Activated T-cell treated with anti-CD3 and anti-CD28 coated beads, Interleukin-2, amount 50 U/mL, for 1 hour (primary cell): ENCODE measurements around the gene NRP2.

Experiments used
- DNase-seq: peaks from one replicate; pipeline ENCODE4 v3.0.0-alpha.2; 2020

Gene NRP2

DNA sequence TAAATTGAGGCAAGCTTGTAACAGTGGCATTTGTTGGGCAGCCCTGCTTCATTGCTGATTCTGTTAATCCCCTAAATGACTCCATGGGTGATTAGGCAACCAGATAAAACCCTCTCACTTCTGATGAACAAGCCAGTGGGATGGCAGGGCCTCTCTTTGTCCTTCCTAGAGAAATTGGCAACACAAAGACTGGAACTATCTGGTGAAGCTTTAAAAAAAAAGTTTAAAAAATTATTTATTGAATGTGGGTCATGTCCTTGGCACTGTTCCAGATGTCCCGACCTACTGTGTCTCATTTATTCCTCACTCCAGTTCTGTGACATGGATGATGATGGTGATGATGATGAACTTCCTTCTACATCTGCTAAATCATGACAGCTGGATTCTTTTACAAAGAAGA is 30.8 kb downstream of the NRP2 start:
- DNase-seq = no peak

DNA sequence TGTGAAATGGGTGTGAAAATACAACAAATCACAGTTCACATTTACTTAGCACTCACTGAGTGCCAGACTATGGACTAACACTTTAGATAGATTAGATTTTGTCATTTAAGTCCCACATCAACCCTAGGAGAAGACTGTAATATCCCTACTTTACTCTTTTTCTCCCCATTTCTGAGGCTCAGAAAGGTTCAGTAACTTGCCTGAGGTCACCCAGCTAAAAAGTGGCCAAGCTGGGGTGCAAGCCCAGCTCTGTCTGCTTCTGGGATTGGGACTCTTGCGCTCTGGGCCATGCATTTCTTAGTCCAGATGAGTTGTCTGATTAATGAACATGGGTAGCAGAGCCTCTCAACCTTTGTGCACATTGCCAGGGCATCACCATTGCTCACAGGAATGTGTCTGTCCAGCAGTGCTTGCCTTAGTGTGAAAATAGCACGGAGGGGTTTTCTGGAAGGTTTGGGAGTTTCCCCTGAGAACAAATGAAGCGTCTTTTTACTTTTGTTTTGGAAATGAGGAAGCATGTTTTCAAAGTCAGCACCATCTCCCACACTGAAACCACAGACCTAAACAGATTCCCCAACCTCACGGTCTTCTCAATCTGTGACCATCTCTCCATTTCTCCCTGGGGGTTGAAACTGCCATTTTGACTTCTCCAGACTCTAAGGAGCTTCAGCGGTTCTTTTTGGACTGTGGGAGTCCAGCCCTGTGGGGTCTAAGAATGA is 31.9 kb downstream of the NRP2 start:
- no peak for DNase-seq

DNA sequence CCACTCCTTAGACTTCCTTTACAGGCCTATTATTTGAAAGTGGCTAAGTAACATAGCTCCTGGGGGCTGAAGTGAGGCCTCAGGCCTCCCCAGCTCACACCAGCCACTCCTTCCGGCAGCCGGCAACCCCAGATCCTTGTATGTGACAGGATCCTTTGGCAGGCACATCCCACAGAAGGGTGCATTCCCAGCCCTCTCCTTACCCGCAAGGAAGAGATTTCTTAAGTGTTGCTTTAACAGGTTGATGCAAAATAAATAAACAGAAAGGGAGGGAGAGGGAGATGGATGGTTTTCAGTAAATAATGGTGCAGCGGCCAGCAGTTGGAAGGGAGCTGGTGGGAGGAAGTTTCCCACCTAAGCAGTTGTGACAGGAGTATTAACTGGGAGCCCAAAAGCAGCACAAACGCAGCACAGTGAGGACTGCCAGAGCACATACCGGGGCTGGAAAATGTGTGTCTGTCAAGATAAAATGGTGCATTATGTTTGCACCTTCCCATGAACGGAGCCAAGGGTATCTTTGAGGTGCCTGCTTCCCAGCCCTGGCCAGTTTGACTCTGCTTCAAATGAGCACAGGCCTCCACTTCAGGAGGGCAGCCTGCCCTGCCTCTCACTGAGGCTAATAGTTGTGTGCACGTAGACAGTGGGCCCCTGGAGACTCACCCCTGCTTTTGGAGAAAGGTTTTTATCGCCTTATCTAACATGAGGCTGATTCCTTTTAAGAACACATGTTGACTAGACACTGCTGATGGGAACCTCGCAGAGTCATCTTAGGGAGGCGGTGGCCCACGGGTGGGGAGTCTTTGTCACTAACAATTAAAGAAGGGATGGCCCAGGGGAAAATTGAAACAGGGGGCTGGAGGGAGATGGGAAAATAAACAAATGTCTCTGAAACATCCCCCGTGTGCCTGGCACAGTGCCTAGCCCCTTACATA is 32.8 kb downstream of the NRP2 start:
- no peak for DNase-seq

DNA sequence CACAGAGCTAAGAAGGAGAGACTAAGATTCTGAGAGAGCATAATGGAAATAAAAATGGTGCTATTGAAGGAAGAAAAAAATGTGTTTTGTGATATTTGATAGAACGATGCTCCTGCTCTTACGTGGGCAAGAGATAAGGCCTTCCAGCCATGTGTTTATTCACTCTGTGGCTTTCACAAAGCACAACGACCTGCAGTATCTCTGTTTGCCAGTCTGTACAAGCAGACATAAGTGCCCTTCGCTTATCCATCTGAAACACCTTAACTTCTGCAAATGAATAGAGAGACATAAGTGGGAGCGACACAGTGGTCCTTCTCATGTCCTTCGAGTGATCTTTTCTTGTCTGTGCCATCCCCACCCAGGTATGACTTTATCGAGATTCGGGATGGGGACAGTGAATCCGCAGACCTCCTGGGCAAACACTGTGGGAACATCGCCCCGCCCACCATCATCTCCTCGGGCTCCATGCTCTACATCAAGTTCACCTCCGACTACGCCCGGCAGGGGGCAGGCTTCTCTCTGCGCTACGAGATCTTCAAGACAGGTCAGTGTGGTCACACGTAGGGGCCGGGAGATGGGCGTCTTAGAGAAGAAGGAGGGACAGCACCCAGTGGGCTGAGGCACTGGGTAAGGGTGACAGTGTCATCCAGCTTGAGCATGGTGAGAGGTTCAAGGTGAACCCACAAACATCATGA is 33.7 kb downstream of the NRP2 start:
- no peak for DNase-seq

DNA sequence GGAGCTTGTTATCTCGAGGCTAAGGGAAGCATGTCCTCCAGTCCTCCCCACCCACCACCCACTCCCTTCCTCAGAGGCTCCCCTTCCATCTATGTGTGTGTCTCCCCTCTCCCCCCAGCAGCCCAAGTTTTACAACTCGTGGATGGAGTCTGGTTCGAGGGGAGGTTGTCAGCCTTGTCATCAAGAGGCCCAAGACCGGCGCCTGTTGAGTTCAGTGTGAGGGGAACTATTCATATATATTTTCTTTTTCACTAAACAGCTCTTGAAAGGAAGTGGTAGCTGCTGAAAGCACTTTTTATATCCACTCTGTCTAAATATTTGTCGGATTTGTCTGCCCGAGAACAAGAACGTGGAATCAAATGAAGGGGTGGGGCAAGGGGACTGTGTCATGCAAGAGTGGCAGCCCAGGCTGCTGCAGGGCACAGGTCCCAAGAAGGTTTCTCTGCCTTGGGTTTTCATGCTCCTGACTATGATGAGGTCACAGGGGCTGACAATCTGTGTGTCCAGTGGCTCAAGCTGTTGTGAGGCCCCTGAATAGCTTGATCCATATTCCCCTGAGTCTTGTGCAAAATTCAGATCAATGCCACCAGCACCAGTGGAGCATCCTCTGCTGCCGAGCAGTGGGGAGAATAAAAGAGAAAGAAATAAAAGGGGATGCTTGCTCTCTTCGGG is 35.0 kb downstream of the NRP2 start:
- no peak for DNase-seq

DNA sequence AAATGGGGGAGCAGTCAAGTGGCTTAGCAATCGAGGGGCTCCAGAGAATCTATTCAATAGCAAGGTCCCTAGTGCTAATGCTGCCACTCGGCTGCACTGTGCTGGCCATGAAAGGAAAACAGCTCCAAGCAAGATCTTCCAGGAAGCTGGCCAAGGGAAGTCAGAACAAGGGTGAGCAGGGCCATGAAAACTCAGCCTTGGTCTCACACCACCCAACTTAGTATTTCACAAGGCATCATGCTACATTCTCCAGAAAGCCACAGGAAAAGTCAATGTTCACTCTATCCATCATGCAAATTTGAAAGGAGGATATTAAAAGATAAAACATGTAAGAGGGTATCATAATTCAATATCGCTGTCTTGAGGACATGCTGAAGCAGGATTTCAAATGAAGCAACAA is 35.7 kb downstream of the NRP2 start:
- DNase-seq = no peak

DNA sequence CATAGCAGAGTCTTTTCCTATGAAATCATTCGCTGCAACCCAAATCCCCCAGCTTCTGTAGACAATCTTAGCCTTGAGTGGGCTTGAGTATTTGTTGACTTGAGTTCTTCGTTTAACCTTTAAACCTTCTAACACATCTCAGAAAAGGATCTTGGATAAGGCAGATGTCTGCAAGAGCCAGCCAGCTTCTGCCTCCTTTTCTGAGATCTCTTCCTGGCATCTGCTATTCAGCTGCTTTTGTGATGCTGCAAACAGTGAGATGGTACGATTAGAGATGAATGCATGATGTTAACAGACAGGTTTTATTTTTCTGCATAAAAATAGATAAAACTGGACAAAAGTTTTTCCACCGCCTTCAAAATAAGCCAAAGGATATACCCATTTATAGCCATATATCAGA is 37.5 kb downstream of the NRP2 start:
- no peak for DNase-seq

DNA sequence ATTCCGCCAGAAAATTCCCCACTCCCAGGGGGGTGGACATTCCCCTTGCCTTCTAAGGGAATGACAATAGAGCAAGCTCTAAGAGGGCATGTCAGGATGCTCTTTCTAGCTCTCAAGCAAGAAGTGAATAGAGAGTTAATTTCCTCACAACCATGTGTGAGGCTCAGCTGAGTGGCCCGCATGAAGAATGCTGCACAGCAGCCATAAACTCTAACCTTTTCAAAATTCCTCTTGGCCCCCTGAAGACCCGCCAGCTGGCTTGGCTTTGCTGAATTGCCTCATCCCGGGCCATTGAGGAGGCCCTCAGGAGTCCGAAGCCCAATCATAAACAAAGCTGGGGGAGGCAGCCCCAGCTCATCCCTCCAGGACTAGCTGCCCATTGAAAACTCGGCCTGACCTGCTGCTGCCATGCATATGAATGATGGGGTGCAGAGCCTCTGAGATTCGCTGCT is 38.2 kb downstream of the NRP2 start:
- no peak for DNase-seq

DNA sequence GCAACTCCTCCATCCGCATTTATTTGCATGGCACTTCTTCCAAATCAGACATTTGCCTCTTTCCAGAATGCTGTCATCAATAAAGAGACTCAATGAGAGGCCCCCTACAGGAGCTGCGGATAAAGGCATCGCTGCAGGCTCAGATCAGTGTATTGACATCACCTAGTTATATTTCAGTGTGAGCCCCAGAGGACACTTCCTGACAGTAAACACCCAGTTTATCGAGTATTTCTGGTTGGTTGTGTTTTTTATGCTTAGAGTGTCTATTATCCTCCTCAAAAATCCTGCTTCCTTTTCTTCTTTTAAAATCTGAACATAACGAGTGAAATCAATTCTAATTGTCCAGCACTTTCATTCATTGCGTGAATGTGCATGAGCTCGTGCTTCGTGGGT is 38.8 kb downstream of the NRP2 start:
- no peak for DNase-seq

DNA sequence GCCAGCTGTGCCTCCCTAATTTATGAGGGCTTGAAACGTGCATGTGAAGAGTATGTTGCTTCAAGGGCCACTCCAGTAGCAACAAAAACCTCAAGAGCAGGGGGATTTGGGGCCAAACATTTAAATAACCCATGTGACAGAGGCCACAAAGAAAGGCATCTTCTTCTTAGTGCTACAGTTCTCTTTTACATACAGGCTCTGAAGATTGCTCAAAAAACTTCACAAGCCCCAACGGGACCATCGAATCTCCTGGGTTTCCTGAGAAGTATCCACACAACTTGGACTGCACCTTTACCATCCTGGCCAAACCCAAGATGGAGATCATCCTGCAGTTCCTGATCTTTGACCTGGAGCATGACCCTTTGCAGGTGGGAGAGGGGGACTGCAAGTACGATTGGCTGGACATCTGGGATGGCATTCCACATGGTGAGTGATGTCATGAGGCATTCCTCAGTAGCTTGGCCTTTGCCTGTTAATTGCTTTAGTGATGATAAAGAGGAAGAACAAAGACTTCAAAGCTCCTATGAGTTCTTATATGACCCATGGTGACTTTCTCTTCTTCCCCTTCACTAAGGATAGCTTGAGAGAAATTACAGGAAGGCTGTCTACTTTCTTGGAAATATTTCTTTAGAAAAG is 40.1 kb downstream of the NRP2 start:
- no peak for DNase-seq

DNA sequence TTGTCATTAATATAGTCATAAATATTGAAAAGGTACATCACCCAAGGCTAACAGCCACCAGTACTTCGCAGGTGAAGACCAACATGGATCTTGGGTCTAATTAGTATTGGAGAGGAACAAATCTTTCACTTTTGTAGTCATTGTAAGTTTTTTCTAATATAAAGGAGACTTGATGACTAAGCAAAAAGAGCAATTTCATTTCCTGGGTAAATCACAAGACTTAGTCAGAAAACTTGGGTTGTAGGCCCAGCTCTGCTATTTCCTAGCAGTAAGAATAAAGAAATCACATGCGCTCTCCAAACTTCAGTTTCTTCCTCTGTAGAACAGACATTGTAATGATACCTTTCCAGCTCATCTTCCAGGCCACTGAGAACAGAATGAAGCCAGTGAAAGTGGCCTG is 40.9 kb downstream of the NRP2 start:
- no peak for DNase-seq

DNA sequence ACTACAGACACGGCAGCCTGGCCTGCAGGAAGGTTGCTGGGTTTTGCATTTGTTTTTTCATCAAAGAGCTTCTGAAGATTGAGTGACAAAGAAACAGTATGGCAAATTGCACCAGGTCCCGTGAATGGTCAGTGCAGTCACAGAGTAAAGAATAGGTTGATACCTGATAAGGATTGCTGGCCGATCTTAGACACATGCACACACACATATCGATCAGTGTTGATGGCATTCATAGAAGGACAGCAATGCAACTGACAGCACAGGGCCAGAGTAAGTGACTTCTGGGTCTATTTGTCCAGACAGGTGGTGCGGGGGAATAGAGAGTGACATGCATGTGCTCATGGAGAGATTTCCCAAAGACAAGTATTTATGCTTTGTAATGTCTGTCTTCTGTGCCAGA is 42.8 kb downstream of the NRP2 start:
- DNase-seq = no peak

DNA sequence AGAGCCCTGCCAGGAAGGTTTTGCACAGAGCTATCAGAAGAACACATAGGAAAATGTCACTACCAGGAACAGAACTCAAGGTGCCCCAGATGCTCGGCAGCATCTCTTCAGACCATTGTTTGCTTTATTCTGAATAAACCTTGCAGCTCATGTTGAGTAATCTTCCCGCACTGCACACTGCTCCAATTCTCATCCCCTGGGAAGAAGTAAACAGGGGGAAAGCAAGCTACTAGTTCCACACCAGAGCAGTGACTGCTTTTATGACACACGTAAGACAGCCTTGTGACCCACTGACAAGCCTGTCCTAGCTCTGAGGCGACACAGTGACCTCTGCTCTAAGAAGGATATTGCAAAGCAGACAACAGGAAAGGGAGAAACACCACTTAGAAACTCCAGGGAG is 44.2 kb downstream of the NRP2 start:
- no peak for DNase-seq

DNA sequence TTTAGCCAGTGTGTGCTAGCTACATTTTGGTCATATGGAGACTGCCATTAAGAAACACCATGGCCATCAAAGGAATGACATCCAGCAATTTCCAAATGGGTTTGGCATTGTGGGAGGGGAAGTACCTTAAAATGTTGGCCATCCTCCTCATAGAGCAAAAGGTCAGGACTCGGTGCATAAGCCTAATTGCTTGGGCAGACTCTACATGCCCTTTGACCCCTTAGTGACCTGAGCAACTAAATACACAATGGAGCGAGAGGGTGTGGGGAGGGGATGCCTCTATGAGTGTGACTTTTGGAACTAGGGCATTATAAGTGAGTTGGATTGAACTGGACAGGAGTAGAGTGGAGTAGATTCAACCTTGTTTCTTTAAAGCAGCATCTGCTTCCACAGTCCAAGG is 44.9 kb downstream of the NRP2 start:
- DNase-seq = no peak

DNA sequence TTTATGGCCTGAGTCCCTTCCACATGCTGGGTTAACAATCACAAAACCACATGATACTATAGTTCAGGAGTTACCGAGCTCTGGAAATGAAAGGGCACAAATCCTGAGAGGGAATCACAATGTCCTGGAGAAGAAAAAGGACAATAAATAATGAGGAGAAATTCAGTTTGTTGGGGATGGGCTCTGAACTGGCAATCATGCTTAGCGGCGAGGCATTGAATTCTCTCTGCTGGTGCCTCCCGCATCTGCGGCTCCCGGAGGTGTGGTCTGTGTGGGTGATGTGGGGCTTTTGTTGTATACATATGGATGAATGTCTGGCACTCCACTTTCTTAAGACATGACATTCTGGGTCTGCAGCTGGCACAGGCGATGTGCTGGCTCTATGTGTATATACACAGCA is 46.1 kb downstream of the NRP2 start:
- DNase-seq = no peak

DNA sequence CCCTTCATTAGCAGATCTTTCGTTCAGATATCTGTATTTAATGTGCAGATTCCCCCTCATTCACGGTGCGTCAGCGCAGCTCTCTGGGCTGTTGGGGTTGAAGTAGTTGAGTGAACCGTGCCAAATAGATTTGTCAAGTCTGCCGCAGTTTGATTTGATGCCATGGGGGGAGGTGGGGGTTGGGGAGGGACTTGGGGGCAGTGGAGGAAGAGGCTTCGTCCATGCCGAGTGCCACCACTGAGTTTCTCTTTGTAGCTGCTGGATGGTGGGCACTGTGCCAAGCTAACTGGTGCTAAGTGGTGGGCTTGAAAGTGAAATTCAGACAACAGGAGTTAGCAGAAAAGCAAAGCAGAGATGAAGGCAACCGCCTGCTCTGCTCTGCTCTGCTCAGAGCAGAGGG is 47.9 kb downstream of the NRP2 start:
- DNase-seq = no peak

DNA sequence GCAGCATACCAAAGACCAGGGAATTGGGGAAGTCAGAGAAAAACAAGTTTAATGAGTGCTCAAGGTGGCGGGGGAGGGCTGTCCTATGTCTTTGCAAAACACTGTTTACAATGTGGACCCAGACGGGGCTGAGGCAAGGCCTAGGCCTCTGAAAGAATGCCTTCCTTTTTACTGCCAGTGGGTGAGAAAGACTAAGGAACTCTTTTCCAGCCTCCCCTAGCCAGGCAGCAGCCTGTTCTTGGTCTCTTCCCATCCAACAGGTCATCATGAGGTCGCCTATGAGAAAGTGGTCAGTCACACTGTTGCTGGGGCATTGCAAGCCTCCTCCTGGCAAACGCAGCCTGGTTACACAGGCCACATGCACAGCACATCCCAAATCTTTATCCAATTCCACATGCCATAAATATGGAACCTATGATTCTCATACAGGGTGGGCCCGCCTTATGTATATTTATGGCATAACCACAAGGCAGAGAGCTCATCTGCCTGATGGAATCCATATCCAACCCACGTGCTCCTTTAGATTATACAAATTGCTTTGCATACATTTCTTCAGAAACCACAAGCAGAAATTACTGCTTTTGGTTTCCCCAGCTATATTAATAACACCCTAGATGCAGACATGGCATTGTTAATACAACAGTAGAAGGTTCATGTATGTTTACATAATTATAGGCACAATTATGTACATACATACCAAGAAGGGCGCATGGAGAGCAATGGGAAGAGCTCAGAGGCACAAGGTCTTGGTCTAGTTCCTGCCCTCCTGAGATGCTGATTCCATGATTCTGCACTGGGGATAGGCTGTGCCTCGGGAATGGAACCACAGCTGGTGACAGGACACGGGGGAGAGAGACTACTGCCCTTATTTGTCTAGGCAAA is 48.6 kb downstream of the NRP2 start:
- no peak for DNase-seq

DNA sequence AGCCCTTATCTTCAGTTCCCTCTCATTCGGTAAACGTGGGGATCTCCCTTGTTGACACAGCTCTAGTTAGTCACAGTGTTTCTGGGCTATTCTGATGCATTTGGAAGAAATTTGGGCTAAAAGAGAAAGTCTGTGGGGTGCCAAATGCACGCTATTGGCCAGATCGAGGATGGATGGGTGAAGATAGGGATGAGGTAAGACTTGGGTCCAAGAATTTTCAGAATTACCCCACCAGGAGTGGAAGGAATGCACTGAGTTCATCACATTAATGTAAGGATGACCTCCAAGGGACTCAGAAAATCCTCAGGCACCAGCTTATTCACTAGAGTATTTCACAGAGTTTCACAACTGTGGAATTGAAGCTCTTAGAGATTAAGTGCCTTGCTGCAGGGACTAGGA is 49.3 kb downstream of the NRP2 start:
- DNase-seq = no peak

DNA sequence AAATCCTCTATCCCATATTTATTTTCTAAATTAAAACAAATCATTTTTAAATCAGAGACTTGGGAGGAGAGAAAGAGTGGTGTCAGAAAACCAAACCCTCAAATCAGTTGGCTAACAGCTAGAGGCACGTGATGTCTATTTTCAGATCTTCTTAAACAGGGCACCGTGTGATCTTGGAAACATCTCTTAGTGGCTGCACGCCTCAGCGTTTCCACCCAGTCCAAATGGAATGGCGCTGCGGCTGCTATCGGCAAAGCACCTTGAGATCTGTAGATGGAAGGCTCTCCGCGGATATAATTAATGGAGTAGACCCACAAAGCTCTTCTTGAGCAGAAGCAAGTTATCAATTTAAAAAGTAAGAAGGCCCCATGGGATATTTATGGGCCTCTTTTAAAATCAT is 50.0 kb downstream of the NRP2 start:
- DNase-seq = no peak

DNA sequence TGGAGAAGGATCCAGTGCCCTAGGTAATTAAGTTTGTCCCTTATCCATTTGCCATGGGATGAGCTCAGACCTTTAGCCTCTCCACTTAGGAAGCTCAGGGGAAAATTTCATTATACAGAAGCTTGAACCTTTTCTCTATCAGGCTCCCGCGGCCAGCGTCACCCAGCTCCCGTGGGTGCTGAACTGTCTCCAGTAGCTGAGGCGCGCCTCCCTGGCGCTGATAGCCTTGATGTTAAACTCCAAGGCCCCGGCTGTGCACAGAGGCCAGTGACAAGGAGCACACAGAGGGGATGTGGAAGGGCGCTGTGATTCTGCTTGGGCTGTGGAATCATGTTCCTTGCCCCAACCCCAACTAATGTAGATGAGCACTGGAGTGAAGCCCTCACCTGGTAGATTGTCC is 50.8 kb downstream of the NRP2 start:
- no peak for DNase-seq

DNA sequence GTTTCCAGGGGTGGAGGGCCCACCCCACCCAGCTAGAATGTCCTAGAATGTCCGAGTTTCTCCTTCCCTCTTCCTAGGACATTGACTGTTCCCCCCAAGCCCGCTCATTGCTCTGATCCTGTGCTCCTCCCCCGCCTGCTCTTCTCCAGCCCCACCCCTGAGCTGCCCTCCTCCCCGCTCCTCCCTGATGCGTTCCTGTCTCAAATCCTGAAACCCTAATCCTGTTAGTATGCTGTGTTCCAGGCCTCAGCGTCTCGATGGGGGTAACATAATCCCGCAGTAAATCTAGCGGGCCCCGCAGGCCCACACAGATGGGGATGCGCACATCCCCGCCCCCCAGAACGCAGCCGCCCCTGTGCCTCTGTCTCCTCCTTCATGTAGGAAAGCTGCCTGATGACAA is 51.3 kb downstream of the NRP2 start:
- no peak for DNase-seq
